ENCODE measurements around the gene SALL1. TPM values are rescaled to one million over a fixed set of nuclear protein-coding genes. Genes with fewer than 3 reads are reported as not detected.

The SALL1 gene
- total RNA-seq (not detected), polyA plus RNA-seq (not detected)

- Histone ChIP-seq H3K27me3 (ENCODE audit: insufficient read depth, low read length) (peaks cover 19% of the 10 kb centered on the region), H3K4me3 (ENCODE audit: low read length in 2 of 2) (no peak within 1 kb of the TSS), H3K36me3 (ENCODE audit: insufficient read depth, low read length) (no peaks in the 10 kb centered on the region), H3K27ac (ENCODE audit: low read depth, low read length) (no peak within 1 kb of the TSS), H3K4me1 (ENCODE audit: insufficient read depth, low read length) (no peaks in the 10 kb centered on the region), H3K9me3 (ENCODE audit: control insufficient read depth in 1 of 2, low read length in 2 of 2) (no peaks in the 10 kb centered on the region)
- CTCF ChIA-PET (ENCODE audit: partially characterized antibody): no interaction called here
- Mint-ChIP-seq H3K27me3 (peaks cover 40 to 45% of the 10 kb centered on the region in 2 donors), H3K9me3 (peaks cover 0 to 20% (median 5%) of the 10 kb centered on the region in 8 donors), H3K4me3 (no peak within 1 kb of the TSS), H3K36me3 (peaks cover 3 to 5% of the 10 kb centered on the region in 2 donors), H3K4me1 (peaks cover 0 to 9% (median 5%) of the 10 kb centered on the region in 4 donors), H3K27ac (no peak within 1 kb of the TSS)
- intact Hi-C loops (cut with micrococcal nuclease): no loop called here
- no peak for DNase-seq
- POLR2A ChIA-PET (ENCODE audit: partially characterized antibody): no interaction called here
These were observed at the start of gene SALL1 for GRCh38 chr16:51150888-51151320. SALL1 (minus strand) TSS chr16:51151270; CDS start chr16:51151241, 29 bp downstream.

GRCh38 chr16:51200793-51201192 is 49.7 kb upstream of the SALL1 start:
- Histone ChIP-seq H3K27ac (ENCODE audit: low read depth, low read length) (no peak overlapping the region), H3K27me3 (ENCODE audit: insufficient read depth, low read length) (no peaks in the 10 kb centered on the region), H3K9me3 (ENCODE audit: control insufficient read depth in 1 of 2, low read length in 2 of 2) (no peaks in the 10 kb centered on the region), H3K36me3 (ENCODE audit: insufficient read depth, low read length) (no peaks in the 10 kb centered on the region), H3K4me3 (ENCODE audit: low read length in 2 of 2) (no peak overlapping the region), H3K4me1 (ENCODE audit: insufficient read depth, low read length) (no peaks in the 10 kb centered on the region)
- Mint-ChIP-seq H3K27me3 (peaks cover 0 to 5% of the 10 kb centered on the region in 2 donors), H3K4me1 (no peaks in the 10 kb centered on the region), H3K27ac (no peak overlapping the region), H3K9me3 (peaks cover 2 to 42% (median 19%) of the 10 kb centered on the region in 8 donors), H3K36me3 (no peaks in the 10 kb centered on the region), H3K4me3 (no peak overlapping the region)
- intact Hi-C loops (cut with micrococcal nuclease): no loop called here
- POLR2A ChIA-PET (ENCODE audit: partially characterized antibody): no interaction called here
- CTCF ChIA-PET (ENCODE audit: partially characterized antibody): no interaction called here
- no peak for DNase-seq

GRCh38 chr16:51197953-51198748 is 47.1 kb upstream of the SALL1 start:
- Mint-ChIP-seq H3K4me1 (no peaks in the 10 kb centered on the region), H3K36me3 (no peaks in the 10 kb centered on the region), H3K27me3 (peaks cover 0 to 4% of the 10 kb centered on the region in 2 donors), H3K27ac (no peak overlapping the region), H3K9me3 (peaks cover 2 to 29% (median 14%) of the 10 kb centered on the region in 8 donors), H3K4me3 (no peak overlapping the region)
- Histone ChIP-seq H3K9me3 (ENCODE audit: control insufficient read depth in 1 of 2, low read length in 2 of 2) (no peaks in the 10 kb centered on the region), H3K4me1 (ENCODE audit: insufficient read depth, low read length) (no peaks in the 10 kb centered on the region), H3K4me3 (ENCODE audit: low read length in 2 of 2) (no peak overlapping the region), H3K36me3 (ENCODE audit: insufficient read depth, low read length) (no peaks in the 10 kb centered on the region), H3K27me3 (ENCODE audit: insufficient read depth, low read length) (no peaks in the 10 kb centered on the region), H3K27ac (ENCODE audit: low read depth, low read length) (no peak overlapping the region)
- CTCF ChIA-PET (ENCODE audit: partially characterized antibody): no interaction called here
- POLR2A ChIA-PET (ENCODE audit: partially characterized antibody): no interaction called here
- intact Hi-C loops (cut with micrococcal nuclease): no loop called here
- no peak for DNase-seq

- Mint-ChIP-seq H3K36me3 (no peaks in the 10 kb centered on the region), H3K27me3 (peaks cover 0 to 1% of the 10 kb centered on the region in 2 donors), H3K4me3 (no peak overlapping the region), H3K27ac (no peak overlapping the region), H3K9me3 (peaks cover 0 to 6% (median 2%) of the 10 kb centered on the region in 8 donors), H3K4me1 (no peaks in the 10 kb centered on the region)
- H3K36me3 ChIP-seq (ENCODE audit: insufficient read depth, low read length): no peaks in the 10 kb centered on the region
- intact Hi-C loops (cut with micrococcal nuclease): no loop called here
- H3K27ac ChIP-seq (ENCODE audit: low read depth, low read length): no peak overlapping the region
- H3K4me3 ChIP-seq (ENCODE audit: low read length in 2 of 2): no peak overlapping the region
- no peaks in the 10 kb centered on the region for H3K9me3 ChIP-seq (ENCODE audit: control insufficient read depth in 1 of 2, low read length in 2 of 2)
- no peaks in the 10 kb centered on the region for H3K4me1 ChIP-seq (ENCODE audit: insufficient read depth, low read length)
- ChIA-PET CTCF (ENCODE audit: partially characterized antibody) (no interaction called here), POLR2A (ENCODE audit: partially characterized antibody) (no interaction called here)
- no peaks in the 10 kb centered on the region for H3K27me3 ChIP-seq (ENCODE audit: insufficient read depth, low read length)
- no peak for DNase-seq
These were observed 42.8 kb upstream of the SALL1 start for GRCh38 chr16:51193879-51194278.

GRCh38 chr16:51184702-51185433 is 33.8 kb upstream of the SALL1 start:
- H3K4me3 Mint-ChIP-seq: no peak overlapping the region
- DNase-seq: no peak
- H3K27ac ChIP-seq (ENCODE audit: low read depth, low read length): no peak overlapping the region
- no peaks in the 10 kb centered on the region for H3K36me3 Mint-ChIP-seq
- ChIA-PET CTCF (ENCODE audit: partially characterized antibody) (no interaction called here), POLR2A (ENCODE audit: partially characterized antibody) (no interaction called here)
- H3K4me1 Mint-ChIP-seq: no peaks in the 10 kb centered on the region
- peaks cover 0 to 2% of the 10 kb centered on the region in 2 donors for H3K27me3 Mint-ChIP-seq
- H3K4me3 ChIP-seq (ENCODE audit: low read length in 2 of 2): no peak overlapping the region
- H3K9me3 ChIP-seq (ENCODE audit: control insufficient read depth in 1 of 2, low read length in 2 of 2): no peaks in the 10 kb centered on the region
- intact Hi-C loops (cut with micrococcal nuclease): no loop called here
- no peaks in the 10 kb centered on the region for H3K27me3 ChIP-seq (ENCODE audit: insufficient read depth, low read length)
- H3K36me3 ChIP-seq (ENCODE audit: insufficient read depth, low read length): no peaks in the 10 kb centered on the region
- H3K27ac Mint-ChIP-seq: no peak overlapping the region
- peaks cover 0 to 2% (median 0%) of the 10 kb centered on the region in 8 donors for H3K9me3 Mint-ChIP-seq
- no peaks in the 10 kb centered on the region for H3K4me1 ChIP-seq (ENCODE audit: insufficient read depth, low read length)

GRCh38 chr16:51181503-51181811 is 30.4 kb upstream of the SALL1 start:
- H3K4me1 ChIP-seq (ENCODE audit: insufficient read depth, low read length): no peaks in the 10 kb centered on the region
- ChIA-PET CTCF (ENCODE audit: partially characterized antibody) (no interaction called here), POLR2A (ENCODE audit: partially characterized antibody) (no interaction called here)
- no peak overlapping the region for H3K4me3 Mint-ChIP-seq
- H3K9me3 Mint-ChIP-seq: peaks cover 0 to 2% (median 0%) of the 10 kb centered on the region in 8 donors
- no peaks in the 10 kb centered on the region for H3K9me3 ChIP-seq (ENCODE audit: control insufficient read depth in 1 of 2, low read length in 2 of 2)
- intact Hi-C loops (cut with micrococcal nuclease): no loop called here
- no peak overlapping the region for H3K4me3 ChIP-seq (ENCODE audit: low read length in 2 of 2)
- H3K4me1 Mint-ChIP-seq: no peaks in the 10 kb centered on the region
- DNase-seq: no peak
- no peaks in the 10 kb centered on the region for H3K27me3 ChIP-seq (ENCODE audit: insufficient read depth, low read length)
- H3K27ac ChIP-seq (ENCODE audit: low read depth, low read length): no peak overlapping the region
- no peak overlapping the region for H3K27ac Mint-ChIP-seq
- H3K36me3 ChIP-seq (ENCODE audit: insufficient read depth, low read length): no peaks in the 10 kb centered on the region
- H3K27me3 Mint-ChIP-seq: peaks cover 2% of the 10 kb centered on the region in 2 donors
- H3K36me3 Mint-ChIP-seq: no peaks in the 10 kb centered on the region

GRCh38 chr16:51180719-51181502 is 29.8 kb upstream of the SALL1 start:
- no peak overlapping the region for H3K4me3 ChIP-seq (ENCODE audit: low read length in 2 of 2)
- no peak for DNase-seq
- no peak overlapping the region for H3K27ac Mint-ChIP-seq
- no peaks in the 10 kb centered on the region for H3K27me3 ChIP-seq (ENCODE audit: insufficient read depth, low read length)
- H3K9me3 ChIP-seq (ENCODE audit: control insufficient read depth in 1 of 2, low read length in 2 of 2): no peaks in the 10 kb centered on the region
- no peaks in the 10 kb centered on the region for H3K4me1 ChIP-seq (ENCODE audit: insufficient read depth, low read length)
- ChIA-PET POLR2A (ENCODE audit: partially characterized antibody) (no interaction called here), CTCF (ENCODE audit: partially characterized antibody) (no interaction called here)
- no peaks in the 10 kb centered on the region for H3K4me1 Mint-ChIP-seq
- H3K9me3 Mint-ChIP-seq: peaks cover 0 to 2% (median 0%) of the 10 kb centered on the region in 8 donors
- no peaks in the 10 kb centered on the region for H3K36me3 Mint-ChIP-seq
- intact Hi-C loops (cut with micrococcal nuclease): no loop called here
- H3K27me3 Mint-ChIP-seq: peaks cover 2% of the 10 kb centered on the region in 2 donors
- peak overlapping the region in 1 of 8 donors; percentile 13 for H3K4me3 Mint-ChIP-seq
- H3K36me3 ChIP-seq (ENCODE audit: insufficient read depth, low read length): no peaks in the 10 kb centered on the region
- no peak overlapping the region for H3K27ac ChIP-seq (ENCODE audit: low read depth, low read length)
